ENCODE measurements around the gene POLR1D. TPM values are rescaled to one million over a fixed set of nuclear protein-coding genes. Genes with fewer than 3 reads are reported as not detected.

The POLR1D gene
- total RNA-seq, 1 experiment from 2014 or later, result 75.6 TPM

DNA sequence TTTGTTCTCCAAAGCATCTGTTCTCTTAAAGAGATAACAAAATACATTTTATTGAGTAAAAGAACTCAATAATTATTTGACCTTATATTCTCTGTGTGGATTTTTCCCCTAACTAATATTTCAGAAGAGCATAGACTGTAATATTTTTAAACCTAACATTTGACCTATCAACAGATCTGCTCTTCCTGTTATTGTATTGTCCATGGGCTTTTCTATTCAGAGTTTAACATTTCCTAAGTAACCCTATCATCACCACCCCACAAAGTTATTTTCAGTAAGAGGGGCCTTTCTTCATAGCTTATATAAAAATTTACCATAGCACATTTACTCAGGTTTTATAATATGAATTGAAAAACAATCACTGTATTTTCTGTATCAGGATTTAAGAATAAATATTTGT lies 17.5 kb downstream of the POLR1D start:
- CTCF ChIA-PET, result no interaction called here
- DNase-seq (ENCODE audit: low read depth, low spot score), result no peak

GRCh38 chr13:27641711-27642502 lies 20.2 kb downstream of the POLR1D start:
- no peaks in the 10 kb centered on the region for H3K36me3 ChIP-seq (ENCODE audit: control insufficient read depth, insufficient read depth, low read length)
- in situ Hi-C loops (cut with HindIII; ENCODE audit: low pct_unique_long_range_greater_than_20kb, low sequenced_read_pairs), result no loop called here
- no peaks in the 10 kb centered on the region for H3K4me1 ChIP-seq (ENCODE audit: control insufficient read depth, insufficient read depth, low read length)
- H3K9me3 ChIP-seq (ENCODE audit: control insufficient read depth, insufficient read depth, low read depth, low read length), result no peaks in the 10 kb centered on the region
- no peaks in the 10 kb centered on the region for H3K27me3 ChIP-seq (ENCODE audit: control insufficient read depth, insufficient read depth, low read length)
- H3K27ac ChIP-seq (ENCODE audit: low read length), result no peak overlapping the region
- intact Hi-C loops (cut with micrococcal nuclease; ENCODE audit: unreplicated experiment), result no loop called here
- TF ChIP-seq POLR2AphosphoS5 (IDR thresholded peaks at IDR 0.05; ENCODE audit: low read depth, low read length), result no peak
- no peak for TF ChIP-seq TCF7L2 (IDR thresholded peaks at IDR 0.05; ENCODE audit: low read depth, low read length)
- TF ChIP-seq, protein P1, sequence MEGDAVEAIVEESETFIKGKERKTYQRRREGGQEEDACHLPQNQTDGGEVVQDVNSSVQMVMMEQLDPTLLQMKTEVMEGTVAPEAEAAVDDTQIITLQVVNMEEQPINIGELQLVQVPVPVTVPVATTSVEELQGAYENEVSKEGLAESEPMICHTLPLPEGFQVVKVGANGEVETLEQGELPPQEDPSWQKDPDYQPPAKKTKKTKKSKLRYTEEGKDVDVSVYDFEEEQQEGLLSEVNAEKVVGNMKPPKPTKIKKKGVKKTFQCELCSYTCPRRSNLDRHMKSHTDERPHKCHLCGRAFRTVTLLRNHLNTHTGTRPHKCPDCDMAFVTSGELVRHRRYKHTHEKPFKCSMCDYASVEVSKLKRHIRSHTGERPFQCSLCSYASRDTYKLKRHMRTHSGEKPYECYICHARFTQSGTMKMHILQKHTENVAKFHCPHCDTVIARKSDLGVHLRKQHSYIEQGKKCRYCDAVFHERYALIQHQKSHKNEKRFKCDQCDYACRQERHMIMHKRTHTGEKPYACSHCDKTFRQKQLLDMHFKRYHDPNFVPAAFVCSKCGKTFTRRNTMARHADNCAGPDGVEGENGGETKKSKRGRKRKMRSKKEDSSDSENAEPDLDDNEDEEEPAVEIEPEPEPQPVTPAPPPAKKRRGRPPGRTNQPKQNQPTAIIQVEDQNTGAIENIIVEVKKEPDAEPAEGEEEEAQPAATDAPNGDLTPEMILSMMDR (IDR thresholded peaks at IDR 0.05), result no peak
- no peak for TF ChIP-seq REST (IDR thresholded peaks at IDR 0.05; ENCODE audit: insufficient read depth in 1 of 2, low read depth in 2 of 2, low read length in 1 of 2)
- TF ChIP-seq SIN3A (IDR thresholded peaks at IDR 0.05; ENCODE audit: borderline replicate concordance, insufficient read depth, low read depth, low read length), result no peak
- CTCF ChIA-PET, result no interaction called here
- no peak overlapping the region for H3K4me3 ChIP-seq (ENCODE audit: low read depth in 2 of 2, low read length in 2 of 2)
- ATAC-seq (no peak), DNase-seq (ENCODE audit: low read depth, low spot score) (no peak)
- BruUV-seq (replicated peaks), result no TSS peak
- POLR2A ChIA-PET, result no interaction called here

More for the DNA sequence above, 17.5 kb downstream of the POLR1D start:
- in situ Hi-C loops (cut with HindIII; ENCODE audit: low pct_unique_long_range_greater_than_20kb, low sequenced_read_pairs), result no loop called here
- BruUV-seq (replicated peaks), result no TSS peak
- ATAC-seq, result no peak
- no peaks in the 10 kb centered on the region for H3K36me3 ChIP-seq (ENCODE audit: control insufficient read depth, insufficient read depth, low read length)
- no peak for TF ChIP-seq SIN3A (IDR thresholded peaks at IDR 0.05; ENCODE audit: borderline replicate concordance, insufficient read depth, low read depth, low read length)
- no peak for TF ChIP-seq POLR2AphosphoS5 (IDR thresholded peaks at IDR 0.05; ENCODE audit: low read depth, low read length)
- TF ChIP-seq TCF7L2 (IDR thresholded peaks at IDR 0.05; ENCODE audit: low read depth, low read length), result no peak
- TF ChIP-seq REST (IDR thresholded peaks at IDR 0.05; ENCODE audit: insufficient read depth in 1 of 2, low read depth in 2 of 2, low read length in 1 of 2), result no peak
- TF ChIP-seq, protein P1 (IDR thresholded peaks at IDR 0.05), result no peak
- no peaks in the 10 kb centered on the region for H3K9me3 ChIP-seq (ENCODE audit: control insufficient read depth, insufficient read depth, low read depth, low read length)
- H3K4me3 ChIP-seq (ENCODE audit: low read depth in 2 of 2, low read length in 2 of 2), result no peak overlapping the region
- H3K27me3 ChIP-seq (ENCODE audit: control insufficient read depth, insufficient read depth, low read length), result no peaks in the 10 kb centered on the region
- H3K27ac ChIP-seq (ENCODE audit: low read length), result no peak overlapping the region
- intact Hi-C loops (cut with micrococcal nuclease; ENCODE audit: unreplicated experiment), result no loop called here
- POLR2A ChIA-PET, result no interaction called here
- H3K4me1 ChIP-seq (ENCODE audit: control insufficient read depth, insufficient read depth, low read length), result no peaks in the 10 kb centered on the region

All from Panc1 (cell line).